HG03175 (cell line): ENCODE data around the gene TLCD2.
A peak's percentile ranks its signal among the peaks of the same experiment; 100 is the strongest.
"Not testable (repeated sequence)": the region's sequence is repeated elsewhere in the genome, so short reads cannot be mapped to it uniquely, and the experiment has no call there.

Source experiments
- ATAC-seq: cut with Tn5 transposase; IDR thresholded peaks from one replicate; pipeline ENCODE4 v1.9.1; 2021; ENCODE audit warnings: mild to moderate bottlenecking, moderate library complexity; ENCODE audit not compliant: unreplicated experiment

Gene TLCD2

GRCh38 chr17:1718362-1719165 lies 8.4 kb upstream of the TLCD2 start:
- no peak for ATAC-seq

- ATAC-seq, result peak; percentile 47
Observed at GRCh38 chr17:1716912-1717695, 6.9 kb upstream of the TLCD2 start.

- peak; percentile 80 for ATAC-seq
Observed at GRCh38 chr17:1716076-1716911, 6.1 kb upstream of the TLCD2 start.

- ATAC-seq, result no peak
Observed at GRCh38 chr17:1715803-1716075, 5.6 kb upstream of the TLCD2 start.

- no peak for ATAC-seq
Observed at GRCh38 chr17:1714980-1715802, 5.0 kb upstream of the TLCD2 start.

GRCh38 chr17:1714427-1714979 lies 4.3 kb upstream of the TLCD2 start:
- ATAC-seq, result no peak

GRCh38 chr17:1713878-1714426 lies 3.8 kb upstream of the TLCD2 start:
- no peak for ATAC-seq

- no peak for ATAC-seq
Observed at GRCh38 chr17:1713160-1713877, 3.1 kb upstream of the TLCD2 start.

GRCh38 chr17:1712271-1712670 lies 2.1 kb upstream of the TLCD2 start:
- ATAC-seq, result no peak

- no peak for ATAC-seq
Observed at GRCh38 chr17:1711804-1712203, 1.6 kb upstream of the TLCD2 start.

- no peak for ATAC-seq
Observed at GRCh38 chr17:1710807-1711553, 803 bp upstream of the TLCD2 start.

GRCh38 chr17:1709403-1709951 lies 700 bp downstream of the TLCD2 start:
- no peak for ATAC-seq

- ATAC-seq, result not testable (repeated sequence)
Observed at GRCh38 chr17:1708791-1709346, 1.3 kb downstream of the TLCD2 start.

GRCh38 chr17:1707107-1707506 lies 3.1 kb downstream of the TLCD2 start:
- no peak for ATAC-seq

- ATAC-seq, result no peak
Observed at GRCh38 chr17:1705004-1705403, 5.2 kb downstream of the TLCD2 start.

- ATAC-seq, result no peak
Observed at GRCh38 chr17:1703063-1703462, 7.1 kb downstream of the TLCD2 start.

GRCh38 chr17:1699891-1700290 lies 10.3 kb downstream of the TLCD2 start:
- ATAC-seq, result not testable (repeated sequence)

- no peak for ATAC-seq
Observed at GRCh38 chr17:1697681-1698080, 12.5 kb downstream of the TLCD2 start.
